GM04504 (cell line): ENCODE results near the gene RALGPS2.

Experiments
- DNase-seq: peaks from one replicate; pipeline ENCODE4 v3.0.0-alpha.2; 2012; ENCODE audit warnings: low read depth

The RALGPS2 gene

DNA sequence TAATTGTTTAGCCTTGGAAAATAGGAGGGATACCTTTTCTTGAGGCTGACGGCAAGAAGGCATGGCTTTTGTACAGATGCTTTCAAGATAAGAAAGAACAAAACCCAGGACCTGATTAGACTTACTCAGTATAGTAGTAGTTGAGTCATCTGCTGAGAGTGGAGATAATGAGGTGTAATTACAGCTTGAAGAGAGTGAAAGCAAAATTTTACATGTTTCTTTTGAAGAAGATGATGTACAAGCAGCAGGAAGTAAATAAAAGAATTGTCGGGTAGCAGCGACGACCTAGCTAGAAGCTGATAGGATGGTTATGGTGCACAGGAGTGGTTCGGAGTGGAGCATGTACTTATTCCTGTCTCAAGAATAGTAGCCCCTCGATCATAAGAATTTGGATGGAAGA lies 139.3 kb downstream of the RALGPS2 start:
- no peak for DNase-seq

DNA sequence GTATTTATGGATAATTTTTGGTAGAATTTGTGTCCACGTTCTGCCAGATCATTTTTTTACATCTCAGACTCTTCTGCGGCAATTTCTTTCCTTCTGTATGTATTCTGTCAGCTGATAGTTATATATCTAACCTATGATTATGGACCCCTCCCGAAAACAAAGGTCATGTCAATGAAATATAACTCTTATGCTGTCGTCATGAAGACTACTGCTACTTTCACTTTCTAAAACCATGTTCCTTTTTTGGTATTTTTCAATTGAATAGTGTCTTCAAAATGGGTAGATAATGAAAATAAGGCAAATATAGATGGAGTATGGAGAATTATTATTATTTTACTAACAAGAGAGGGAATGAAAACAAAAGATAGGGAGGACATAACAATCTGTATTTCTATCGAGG lies 142.6 kb downstream of the RALGPS2 start:
- no peak for DNase-seq

DNA sequence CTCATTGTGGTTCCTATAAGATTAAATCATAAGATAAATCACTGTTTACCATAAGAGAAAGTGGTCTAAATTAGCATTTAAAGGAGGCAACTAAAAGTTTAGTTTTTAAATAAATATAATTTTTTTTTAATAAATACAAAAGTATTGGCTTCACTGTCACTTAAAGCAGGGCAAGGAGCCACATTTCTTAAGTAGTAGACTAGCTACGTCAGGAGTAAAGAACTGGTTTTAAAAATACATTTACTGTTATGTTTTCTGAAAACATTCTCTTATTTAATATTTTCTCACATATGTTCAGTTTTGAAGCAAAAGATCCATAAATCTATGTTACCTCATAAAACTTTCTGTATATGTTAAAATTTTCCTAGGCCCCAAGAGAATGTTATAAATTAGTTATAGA lies 143.7 kb downstream of the RALGPS2 start:
- DNase-seq: no peak

DNA sequence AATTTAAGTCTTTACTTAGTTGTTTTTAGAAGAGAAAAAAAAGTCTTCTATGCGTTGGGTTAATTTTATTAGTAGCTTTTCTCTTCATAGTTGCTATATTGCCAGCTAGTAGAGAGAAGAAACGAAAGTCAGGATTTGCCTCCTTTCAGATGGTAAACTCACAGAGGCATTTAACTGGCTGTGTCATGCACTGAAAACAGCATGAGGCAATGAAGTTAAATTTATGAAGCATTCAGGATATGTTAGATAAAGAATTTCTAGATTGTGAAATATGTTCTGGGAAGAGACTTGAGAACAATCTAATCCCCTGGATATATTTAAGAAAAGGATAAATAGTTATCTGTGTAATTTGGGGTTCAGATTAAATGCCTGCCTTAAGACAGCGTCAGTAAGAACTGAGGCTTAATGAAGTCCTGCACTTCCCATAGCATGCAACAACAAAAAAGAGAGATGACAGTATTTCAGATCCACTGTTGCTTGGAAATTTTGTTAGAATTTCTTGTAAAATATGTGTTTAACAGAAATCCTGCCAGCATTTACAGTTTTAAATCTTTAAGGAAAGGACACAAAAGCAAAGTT lies 144.2 kb downstream of the RALGPS2 start:
- peak; percentile 38 for DNase-seq

DNA sequence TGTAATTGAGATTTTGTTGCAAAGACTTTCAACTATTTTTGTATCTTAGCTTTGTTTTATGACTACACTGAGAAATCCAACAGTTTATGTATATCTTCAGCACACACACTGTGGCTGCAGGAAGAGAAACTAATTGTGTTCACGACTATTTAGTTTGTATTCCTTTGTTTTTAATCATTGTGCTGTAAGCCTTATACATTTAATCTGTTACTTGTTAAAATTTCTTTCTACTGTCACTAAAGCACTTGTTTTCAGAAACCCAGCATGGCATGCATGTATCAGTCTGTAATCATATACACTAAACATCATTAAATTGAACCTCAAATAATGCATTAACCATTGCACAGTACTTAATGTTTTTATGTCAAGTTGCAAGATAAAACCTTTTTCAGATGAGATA lies 145.2 kb downstream of the RALGPS2 start:
- no peak for DNase-seq

DNA sequence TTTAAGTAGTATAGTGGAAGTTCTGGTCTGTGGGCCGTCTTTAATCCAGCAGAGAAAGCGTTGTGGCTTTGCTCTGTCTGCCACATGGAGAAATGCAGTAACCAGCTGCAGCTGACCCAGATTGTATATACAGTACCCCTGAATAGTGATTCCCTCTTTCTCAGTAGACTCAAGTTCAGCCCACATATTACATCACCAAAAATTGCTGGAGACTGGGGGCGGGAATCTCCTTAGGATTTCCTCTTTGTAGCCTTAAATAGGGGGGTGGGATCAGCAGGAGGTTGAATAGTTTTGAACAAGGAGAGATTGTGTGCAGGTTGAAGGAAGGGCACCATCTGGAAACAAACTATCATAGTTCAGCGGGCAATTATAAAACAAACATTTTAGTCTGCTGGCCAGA lies 145.9 kb downstream of the RALGPS2 start, which contains the start of gene ANGPTL1:
ANGPTL1 (minus strand) TSS at position 134 of the 400 bp plus-strand sequence. CDS start 5,301 bp downstream, outside the sequence.
- no peak for DNase-seq

DNA sequence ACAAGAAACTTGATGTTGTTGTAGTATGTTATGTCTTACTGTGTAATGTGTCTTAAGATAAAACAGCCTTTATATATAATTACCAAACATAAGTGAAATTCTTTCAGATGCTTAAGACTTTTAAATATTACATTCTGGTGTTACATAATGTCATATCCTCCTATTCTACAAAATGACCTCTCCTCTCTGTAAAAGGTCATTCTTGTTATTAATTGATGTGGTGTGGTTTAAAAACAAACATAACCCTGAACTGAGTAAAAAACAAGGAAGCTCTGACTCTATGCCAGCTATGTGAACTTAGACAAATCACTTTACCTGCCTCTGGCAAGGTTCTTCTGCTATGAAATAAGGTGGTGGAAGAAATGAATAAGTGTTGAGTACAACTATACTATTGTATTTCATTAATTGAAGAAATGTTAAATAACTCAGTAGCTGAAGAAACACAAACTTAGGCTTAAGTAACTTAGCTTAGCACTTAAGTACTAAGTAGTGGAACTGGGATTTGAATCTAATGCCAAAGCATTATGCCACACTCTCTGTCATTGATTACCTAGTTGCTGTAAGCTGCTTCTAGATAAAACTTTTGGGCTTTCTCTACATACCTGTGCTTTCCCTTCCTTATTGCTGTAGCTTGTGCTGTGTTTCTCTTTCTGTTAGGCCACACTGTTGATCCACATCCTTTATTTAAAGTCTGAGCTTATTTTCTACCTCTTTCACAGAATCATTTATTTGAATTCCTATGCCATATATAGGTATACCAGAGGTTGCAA lies 146.7 kb downstream of the RALGPS2 start:
- DNase-seq: no peak

DNA sequence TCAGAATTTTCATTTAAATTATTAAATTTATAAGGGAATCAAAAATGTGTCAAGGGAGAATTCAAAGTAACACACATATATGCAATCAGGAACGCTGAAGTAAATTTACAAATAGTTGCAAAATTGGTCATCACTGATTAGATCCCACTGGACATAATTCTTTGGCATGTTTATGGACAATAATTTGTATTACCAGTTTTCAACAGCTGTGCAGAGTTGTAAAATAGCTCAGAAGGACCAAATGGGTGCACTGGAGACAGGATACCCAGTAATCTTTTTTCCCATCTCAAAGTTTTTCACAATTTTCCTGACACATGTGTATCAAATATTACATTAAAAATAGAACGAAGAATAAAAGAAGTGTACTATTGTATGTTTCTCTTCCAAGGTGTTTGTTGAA lies 149.9 kb downstream of the RALGPS2 start:
- no peak for DNase-seq

DNA sequence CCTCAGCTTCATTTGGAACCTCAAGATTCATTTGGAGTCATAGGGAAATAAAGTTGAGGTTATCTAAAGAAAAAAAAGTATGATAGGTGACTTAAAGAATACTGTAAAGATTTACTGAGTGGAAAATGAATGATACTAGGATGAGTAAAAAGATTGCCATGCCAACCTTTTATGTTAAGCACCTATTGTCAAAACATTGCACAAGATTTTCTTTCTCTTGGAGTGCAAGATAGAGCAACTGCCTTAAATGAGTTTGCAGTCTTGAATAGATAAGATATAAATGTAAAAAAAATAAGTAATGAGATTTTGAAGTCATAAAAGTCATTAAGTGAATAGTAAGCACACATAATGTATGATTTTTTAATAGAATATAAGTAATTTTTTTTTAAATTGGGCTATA lies 150.9 kb downstream of the RALGPS2 start:
- no peak for DNase-seq

DNA sequence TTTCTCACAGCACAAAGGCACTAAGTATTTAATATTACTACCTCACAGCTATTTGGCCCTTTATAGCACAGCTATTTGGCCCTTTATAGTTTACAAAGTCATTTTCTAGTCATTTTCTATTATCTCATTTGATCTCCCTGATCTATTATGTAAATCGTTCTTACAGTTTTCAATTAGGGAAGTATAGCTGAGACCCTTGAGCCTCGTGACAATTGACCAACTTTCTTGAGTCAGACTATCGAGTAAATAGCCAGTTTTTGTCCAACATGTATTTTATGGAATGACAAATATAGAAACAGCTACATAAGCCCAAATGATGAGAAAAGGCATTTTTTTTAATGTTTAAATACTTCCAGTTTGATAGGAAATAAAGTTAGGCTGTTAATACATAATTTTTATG lies 152.9 kb downstream of the RALGPS2 start:
- DNase-seq: no peak

DNA sequence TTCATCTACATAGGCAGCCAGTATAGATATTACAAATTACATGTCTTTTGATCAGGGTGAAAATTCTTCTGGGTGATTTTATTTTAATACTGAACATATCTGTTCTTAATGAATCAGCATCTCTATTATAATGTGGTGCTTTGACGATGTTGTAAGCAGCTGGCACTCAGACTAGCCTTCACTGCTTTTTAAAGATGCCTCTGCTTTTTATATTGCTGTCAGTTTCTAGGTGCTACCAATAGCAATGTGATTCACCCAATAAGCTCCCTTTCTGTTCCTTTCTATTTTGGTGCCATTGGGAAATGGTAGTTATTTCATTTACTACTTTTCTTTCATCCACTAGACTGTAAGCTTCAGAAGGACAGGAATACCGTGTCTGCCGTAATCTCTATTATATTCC lies 156.9 kb downstream of the RALGPS2 start:
- DNase-seq: no peak

DNA sequence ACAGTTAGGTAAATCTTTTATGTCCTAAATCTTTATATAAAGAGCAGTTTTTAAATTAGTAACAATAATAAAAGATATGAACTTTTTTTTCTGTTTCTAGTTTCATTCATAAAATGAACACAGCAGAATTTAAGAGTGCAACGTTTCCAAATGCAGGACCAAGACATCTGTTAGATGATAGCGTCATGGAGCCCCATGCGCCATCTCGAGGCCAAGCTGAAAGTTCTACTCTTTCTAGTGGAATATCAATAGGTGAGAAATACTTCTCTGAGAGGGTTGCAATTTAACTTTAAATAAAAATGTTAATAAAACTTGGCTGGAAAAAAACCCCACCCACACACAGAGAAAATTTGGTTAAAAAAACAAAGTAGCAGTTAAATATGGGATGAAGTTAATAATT lies 160.8 kb downstream of the RALGPS2 start:
- DNase-seq: no peak

DNA sequence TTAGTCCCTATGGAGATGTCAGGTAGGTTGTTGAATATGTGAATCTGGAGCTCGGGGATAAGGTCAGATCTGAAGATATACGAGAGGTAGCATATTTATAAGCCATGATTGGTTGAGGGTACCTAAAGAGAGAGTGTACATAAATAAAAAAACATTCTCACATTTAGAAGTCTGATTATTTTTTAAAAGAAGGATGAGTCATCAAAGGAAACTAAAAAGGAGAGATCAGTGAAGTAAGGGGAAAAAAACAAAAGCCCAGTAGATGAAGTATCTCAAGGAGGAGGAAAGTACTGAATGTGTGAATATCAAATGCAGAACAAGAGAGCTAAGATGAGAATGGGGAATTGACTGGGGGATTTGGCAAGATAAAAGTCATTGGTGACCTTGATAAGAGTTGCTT lies 161.5 kb downstream of the RALGPS2 start:
- no peak for DNase-seq

DNA sequence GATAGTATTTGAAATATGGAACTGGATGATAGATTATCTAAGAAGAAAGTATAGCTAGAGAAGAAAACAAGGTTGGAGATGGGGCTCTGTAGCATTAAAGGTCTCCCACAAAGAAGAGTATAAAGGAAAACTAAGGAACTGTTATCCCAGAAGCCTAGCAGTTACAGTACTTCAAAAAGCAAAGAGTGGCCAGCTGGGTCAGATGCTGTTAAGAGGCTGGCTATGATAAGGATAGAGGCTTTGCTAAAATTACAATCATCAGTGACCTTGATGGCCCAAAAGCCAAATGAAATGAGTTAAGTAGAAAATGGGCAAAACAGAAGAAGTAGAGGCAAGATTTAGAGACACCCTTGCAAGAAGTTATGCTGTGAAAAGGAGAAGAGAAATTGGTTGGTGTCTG lies 170.9 kb downstream of the RALGPS2 start:
- no peak for DNase-seq

DNA sequence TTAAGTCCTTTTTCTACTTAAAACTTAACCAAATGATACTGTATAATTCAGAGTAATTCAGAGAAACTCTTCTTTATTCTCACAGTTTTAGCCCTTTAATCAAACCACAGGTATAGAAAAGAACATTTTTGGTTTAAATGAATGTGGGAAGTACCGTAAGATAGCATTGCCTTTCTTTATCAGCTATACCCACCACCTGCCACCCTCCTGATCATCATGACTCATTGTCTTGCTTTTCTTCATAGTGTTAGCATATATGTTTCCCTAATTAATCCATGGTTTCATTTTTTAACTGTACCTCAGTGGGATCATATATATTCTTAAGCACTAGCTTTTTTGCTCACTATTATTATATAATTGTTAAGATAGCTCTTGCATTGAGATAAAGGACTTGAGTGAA lies 173.4 kb downstream of the RALGPS2 start:
- no peak for DNase-seq

DNA sequence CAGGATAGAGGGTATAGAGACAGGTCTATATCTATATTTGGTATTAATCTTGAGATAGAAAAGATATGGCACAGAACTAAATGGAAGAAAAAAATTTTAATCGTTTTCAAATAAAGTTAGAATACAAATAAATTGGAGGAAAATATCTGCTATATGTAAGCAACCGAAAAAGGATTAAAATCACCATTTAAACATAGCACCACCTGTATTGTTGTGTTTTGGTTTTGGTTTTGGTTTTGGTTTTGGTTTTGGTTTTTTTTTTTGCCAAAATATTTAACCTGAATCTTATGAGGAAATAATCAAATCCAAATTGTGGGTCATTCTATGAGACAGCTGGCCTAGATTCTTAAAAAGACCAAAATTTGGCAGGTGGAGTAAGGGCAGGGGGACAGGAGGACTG lies 174.4 kb downstream of the RALGPS2 start:
- no peak for DNase-seq

DNA sequence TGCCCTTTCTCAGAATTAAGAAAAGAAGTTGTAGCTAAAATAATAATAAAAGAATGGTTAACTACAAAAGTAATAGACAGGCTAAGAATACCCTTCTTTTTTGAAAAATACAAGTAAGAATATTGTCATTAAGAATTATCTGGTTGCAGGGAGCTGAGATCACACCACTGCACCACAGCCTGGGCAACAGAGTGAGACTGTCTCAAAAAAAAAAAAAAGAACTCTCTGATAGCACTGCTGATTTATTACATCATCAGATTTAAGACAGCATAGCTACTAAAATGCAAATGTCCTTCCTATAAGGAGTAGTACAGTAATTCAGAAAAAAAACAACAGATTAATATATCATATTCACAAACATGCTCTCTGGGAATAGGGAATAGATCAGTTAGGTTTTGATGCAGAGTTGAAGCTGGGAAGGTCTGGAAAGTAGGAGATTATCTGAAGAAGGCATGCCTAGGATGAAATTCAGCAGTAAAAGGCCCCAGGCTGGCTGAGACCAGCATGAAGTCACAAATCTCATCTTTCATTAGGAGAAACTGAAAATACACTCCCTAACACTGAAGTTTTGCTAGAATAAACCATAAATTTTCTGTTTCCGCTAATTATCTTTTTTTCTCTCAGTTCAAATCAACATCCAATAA lies 176.6 kb downstream of the RALGPS2 start:
- no peak for DNase-seq

DNA sequence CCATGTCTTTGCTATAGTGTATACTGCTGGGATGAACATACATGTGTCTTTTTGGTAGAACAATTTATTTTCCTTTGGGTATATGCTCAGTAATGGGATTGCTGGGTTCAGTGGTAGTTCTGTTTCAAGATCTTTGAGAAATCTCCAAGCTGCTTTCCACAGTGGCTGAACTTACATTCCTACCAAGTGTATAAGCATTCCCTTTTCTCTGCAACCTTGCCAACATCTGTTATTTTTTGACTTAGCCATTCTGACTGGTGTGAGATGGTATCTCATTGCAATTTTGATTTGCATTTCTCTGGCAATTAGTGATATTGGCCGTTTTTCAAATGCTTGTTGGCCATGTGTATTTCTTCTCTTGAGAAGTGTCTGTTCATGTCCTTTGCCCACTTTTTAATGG lies 183.3 kb downstream of the RALGPS2 start:
- DNase-seq: peak; percentile 76

DNA sequence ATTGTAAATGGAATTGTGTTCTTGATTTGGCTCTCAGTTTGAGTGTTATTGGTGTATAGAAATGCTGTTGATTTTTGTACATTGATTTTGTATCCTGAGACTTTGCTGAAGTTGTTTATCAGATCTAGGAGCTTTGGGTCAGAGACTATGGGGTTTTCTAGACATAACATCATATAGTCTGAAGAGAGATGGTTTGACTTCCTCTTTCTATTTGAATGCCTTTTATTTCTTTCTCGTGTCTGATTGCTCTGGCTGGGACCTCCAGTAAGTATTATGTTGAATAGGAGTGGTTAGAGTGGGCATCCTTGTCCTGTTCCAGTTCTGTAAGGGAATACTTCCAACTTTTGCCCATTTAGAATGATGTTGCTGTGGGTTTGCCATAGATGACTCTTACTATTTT lies 185.0 kb downstream of the RALGPS2 start:
- no peak for DNase-seq

DNA sequence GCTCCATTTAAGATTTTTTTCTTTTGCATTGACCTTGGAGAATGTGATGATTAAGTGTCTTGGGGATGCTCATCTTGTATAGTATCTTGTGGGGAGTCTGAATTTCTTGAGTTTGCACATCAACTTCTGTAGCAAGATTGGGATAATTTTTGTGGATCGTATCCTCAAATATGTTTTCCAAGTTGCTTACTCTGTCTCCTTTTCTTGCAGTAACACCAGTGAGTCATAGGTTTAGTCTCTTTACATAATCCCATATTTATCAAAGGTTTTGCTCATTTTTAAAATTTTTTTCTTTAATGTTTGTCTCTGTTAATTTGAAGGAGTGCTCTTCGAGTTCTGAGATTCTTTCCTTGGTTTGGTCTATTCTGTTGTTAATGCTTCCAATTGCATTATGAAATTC lies 187.6 kb downstream of the RALGPS2 start:
- DNase-seq: no peak

DNA sequence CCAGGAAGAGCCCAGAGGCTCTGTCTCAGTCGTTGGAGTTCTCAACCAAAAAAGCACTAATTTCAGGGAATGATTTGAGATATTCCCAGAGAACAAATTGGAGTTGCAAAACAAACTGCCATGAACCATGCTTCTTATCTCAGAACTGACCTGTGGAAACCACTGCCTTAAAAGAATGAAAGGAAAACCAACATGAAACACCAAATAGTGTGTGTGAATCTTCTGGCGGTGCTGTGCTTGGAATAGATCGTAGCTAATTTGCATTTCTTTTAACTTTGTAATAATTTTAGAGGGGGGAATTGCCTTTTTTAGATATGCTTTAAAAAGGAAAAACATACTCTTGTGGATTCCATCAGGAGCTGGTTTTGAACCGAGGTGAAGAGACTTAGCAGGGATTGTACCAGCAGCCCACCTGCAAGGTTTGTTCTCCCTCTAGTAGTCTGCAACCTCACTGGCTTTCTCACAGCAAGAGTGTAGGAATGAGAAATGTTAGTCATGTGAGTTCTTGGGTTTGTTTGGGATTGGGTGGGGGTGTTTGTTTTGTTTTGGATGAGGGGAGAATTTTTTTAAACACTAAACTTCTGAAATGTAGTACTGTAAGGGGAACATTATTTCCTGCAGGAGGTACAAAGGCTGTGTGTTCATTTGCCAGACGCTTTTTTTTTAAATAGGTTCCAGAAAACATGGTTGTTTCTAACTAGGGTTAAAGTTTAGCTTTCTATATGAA lies 191.6 kb downstream of the RALGPS2 start:
- DNase-seq: no peak

DNA sequence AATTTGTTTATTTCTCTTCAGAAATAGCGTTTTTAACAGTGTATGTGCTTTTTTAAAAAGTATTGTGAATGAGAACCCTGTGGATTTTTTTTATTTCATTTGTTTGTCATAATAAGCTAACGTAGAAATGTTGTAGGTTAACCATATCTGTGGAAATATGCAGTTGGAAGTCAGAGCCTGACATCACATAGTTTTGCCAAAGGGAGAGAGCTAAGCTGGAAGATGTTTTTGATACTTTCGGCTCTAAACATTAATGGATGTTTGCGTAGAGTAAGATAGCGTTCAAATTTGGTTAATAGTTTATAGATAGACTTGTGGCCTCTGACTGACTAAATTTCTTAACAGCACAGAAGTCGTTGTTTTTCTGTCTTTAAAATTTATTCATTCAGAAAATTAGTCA lies 193.3 kb downstream of the RALGPS2 start:
- no peak for DNase-seq

DNA sequence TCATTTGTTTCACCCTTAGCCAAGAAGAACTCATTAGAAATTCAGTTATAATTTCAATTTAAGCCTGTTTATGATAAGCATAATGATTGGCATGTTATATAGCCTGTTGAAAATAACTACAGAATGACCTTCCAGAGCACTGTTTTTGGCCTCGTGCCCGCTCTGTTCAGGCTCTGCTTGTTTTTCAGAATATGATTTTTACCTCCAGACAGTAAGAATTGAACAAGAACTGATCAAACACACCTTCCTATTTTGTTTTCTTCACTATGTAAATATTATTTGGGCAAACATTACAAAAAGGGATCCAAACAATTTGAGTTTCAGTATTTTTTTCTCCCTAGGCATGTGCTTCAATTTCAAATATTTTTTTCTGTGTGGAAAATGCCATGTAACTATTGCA lies 193.9 kb downstream of the RALGPS2 start:
- DNase-seq: no peak
